Fibroblast of pulmonary artery (primary cell): ENCODE measurements around the gene PDE1C.

Experiments used
- DNase-seq: peaks from one replicate; pipeline ENCODE4 v3.0.0-alpha.2; 2010; ENCODE audit warnings: low read depth
- H3K4me3 ChIP-seq: replicated peaks from 2 replicates; pipeline ENCODE4 v1.5.1; 2011; ENCODE audit warnings: low read depth, mild to moderate bottlenecking, control low read depth, low read length, moderate library complexity
- CTCF ChIP-seq: IDR thresholded peaks from 2 replicates; pipeline ENCODE4 v1.5.1; 2011; ENCODE audit warnings: mild to moderate bottlenecking, control low read depth, low read length, inconsistent platforms; ENCODE audit errors: missing control alignments

PDE1C gene

GRCh38 chr7:31775556-31775955 lies 294.7 kb downstream of the PDE1C start:
- no peak for DNase-seq
- no peak for TF ChIP-seq CTCF
- H3K4me3 ChIP-seq, result no peak overlapping the region

- TF ChIP-seq CTCF, result no peak
- no peak for DNase-seq
- no peak overlapping the region for H3K4me3 ChIP-seq
These were observed 298.0 kb downstream of the PDE1C start for GRCh38 chr7:31772211-31772610.

- H3K4me3 ChIP-seq, result no peak overlapping the region
- no peak for TF ChIP-seq CTCF
- no peak for DNase-seq
These were observed 302.4 kb downstream of the PDE1C start for GRCh38 chr7:31767686-31768358.

- no peak for TF ChIP-seq CTCF
- H3K4me3 ChIP-seq, result no peak overlapping the region
- no peak for DNase-seq
These were observed 305.7 kb downstream of the PDE1C start for GRCh38 chr7:31764462-31764861.

GRCh38 chr7:31763548-31763947 lies 306.7 kb downstream of the PDE1C start:
- no peak overlapping the region for H3K4me3 ChIP-seq
- peak; percentile 17 for TF ChIP-seq CTCF
- no peak for DNase-seq

- no peak for DNase-seq
- no peak overlapping the region for H3K4me3 ChIP-seq
- TF ChIP-seq CTCF, result no peak
These were observed 308.6 kb downstream of the PDE1C start for GRCh38 chr7:31761646-31762045.

GRCh38 chr7:31758755-31759154 lies 311.5 kb downstream of the PDE1C start:
- no peak for DNase-seq
- no peak overlapping the region for H3K4me3 ChIP-seq
- no peak for TF ChIP-seq CTCF
